ENCODE measurements around the gene NAA80.

GRCh38 chr3:50340147-50340447 is 40.9 kb upstream of the NAA80 start:
- no peak for TF ChIP-seq CTCF (conservative IDR thresholded peaks at IDR 0.05; ENCODE audit: low read depth, low read length)
- TF ChIP-seq EZH2 (IDR thresholded peaks at IDR 0.05; ENCODE audit: borderline replicate concordance, low read depth, low read length, poor library complexity, severe bottlenecking), result no peak

Measured in A673 (cell line).